Peyer's patch (tissue), 4 donors: Measurements from ENCODE around the gene PIP4P1.

Experiments used
- CTCF ChIP-seq, 6 experiments: fragments of 450-650 bp in 4 of 6; fragments of 200-600 bp in 2 of 6; sonication (generic) in 1 of 6; IDR thresholded peaks; one replicate each; pipeline ENCODE4 v1.5.1; 2017 to 2019; ENCODE audit warnings: antibody characterized with exemption in 6 of 6, mild to moderate bottlenecking in 3 of 6, moderate library complexity in 1 of 6
- POLR2A ChIP-seq, 2 donors: fragments of 450-650 bp; IDR thresholded peaks; one replicate each; pipeline ENCODE4 v1.5.1; 2017; ENCODE audit warnings: antibody characterized with exemption in 2 of 2, mild to moderate bottlenecking in 2 of 2, moderate library complexity in 2 of 2

GRCh38 chr14:20468764-20469241 is 7.6 kb upstream of the PIP4P1 start:
- TF ChIP-seq CTCF (IDR thresholded peaks at IDR 0.05) (no peak), POLR2A (IDR thresholded peaks at IDR 0.05) (no peak)
